Stimulated activated CD4-positive, alpha-beta T cell treated with anti-CD3 and anti-CD28 coated beads, Interleukin-2, amount 100 ng/mL, for 24 hours (primary cell): Measurements from ENCODE around the gene ZBTB20.

Experiments used
- DNase-seq, 2 donors: peaks; one replicate each; pipeline ENCODE4 v3.0.0-alpha.2; 2020

Gene ZBTB20

GRCh38 chr3:114746502-114746901, 400.6 kb downstream of the ZBTB20 start:
- no peak for DNase-seq

- DNase-seq = no peak
Measured at GRCh38 chr3:114745322-114746240, 401.5 kb downstream of the ZBTB20 start.

GRCh38 chr3:114743746-114744485, 403.2 kb downstream of the ZBTB20 start:
- no peak for DNase-seq

GRCh38 chr3:114741066-114741465, 406.0 kb downstream of the ZBTB20 start:
- no peak for DNase-seq

GRCh38 chr3:114739627-114740026, 407.5 kb downstream of the ZBTB20 start:
- DNase-seq = no peak

GRCh38 chr3:114732353-114732752, 414.7 kb downstream of the ZBTB20 start:
- no peak for DNase-seq

- no peak for DNase-seq
Measured at GRCh38 chr3:114730397-114730796, 416.7 kb downstream of the ZBTB20 start.

- no peak for DNase-seq
Measured at GRCh38 chr3:114727373-114727772, 419.7 kb downstream of the ZBTB20 start.

- no peak for DNase-seq
Measured at GRCh38 chr3:114725966-114726365, 421.1 kb downstream of the ZBTB20 start.

- DNase-seq = no peak
Measured at GRCh38 chr3:114722530-114722929, 424.6 kb downstream of the ZBTB20 start.

- no peak for DNase-seq
Measured at GRCh38 chr3:114721864-114722263, 425.2 kb downstream of the ZBTB20 start.

GRCh38 chr3:114721209-114721608, 425.9 kb downstream of the ZBTB20 start:
- no peak for DNase-seq

- DNase-seq = no peak
Measured at GRCh38 chr3:114718898-114719210, 428.2 kb downstream of the ZBTB20 start.

- no peak for DNase-seq
Measured at GRCh38 chr3:114718071-114718897, 428.8 kb downstream of the ZBTB20 start.

GRCh38 chr3:114716916-114717315, 430.2 kb downstream of the ZBTB20 start:
- no peak for DNase-seq

- DNase-seq = no peak
Measured at GRCh38 chr3:114716126-114716525, 431.0 kb downstream of the ZBTB20 start.

- no peak for DNase-seq
Measured at GRCh38 chr3:114714957-114715460, 432.1 kb downstream of the ZBTB20 start.

GRCh38 chr3:114714237-114714636, 432.9 kb downstream of the ZBTB20 start:
- no peak for DNase-seq

- DNase-seq = no peak
Measured at GRCh38 chr3:114712728-114713492, 434.2 kb downstream of the ZBTB20 start.

- no peak for DNase-seq
Measured at GRCh38 chr3:114711321-114711886, 435.7 kb downstream of the ZBTB20 start.

GRCh38 chr3:114709102-114709501, 438.0 kb downstream of the ZBTB20 start:
- no peak for DNase-seq
